ENCODE results near the gene SLC35E4.
A peak's percentile ranks its signal among the peaks of the same experiment; 100 is the strongest.
"Not testable (repeated sequence)": the region's sequence is repeated elsewhere in the genome, so short reads cannot be mapped to it uniquely, and the experiment has no call there.

The SLC35E4 gene

GRCh38 chr22:30635273-30636225 is at the start of gene SLC35E4:
SLC35E4 (plus strand) TSS chr22:30635781; CDS start chr22:30636451, 670 bp downstream.
- Histone ChIP-seq H3K4me1 (ENCODE audit: control insufficient read depth, insufficient read depth, low read length) (peaks cover 15% of the 10 kb centered on the region), H3K36me3 (ENCODE audit: control insufficient read depth, insufficient read depth, low read length) (no peaks in the 10 kb centered on the region), H3K4me3 (ENCODE audit: low read length) (peak within 1 kb of the TSS; percentile 88), H3K27ac (ENCODE audit: low read depth, low read length) (peak within 1 kb of the TSS; percentile 91), H3K27me3 (ENCODE audit: control insufficient read depth, insufficient read depth, low read length) (no peaks in the 10 kb centered on the region), H3K9ac (ENCODE audit: low read length) (peak within 1 kb of the TSS; percentile 83)

- no peaks in the 10 kb centered on the region for H3K27me3 ChIP-seq (ENCODE audit: control insufficient read depth, insufficient read depth, low read length)
- H3K27ac ChIP-seq (ENCODE audit: low read depth, low read length): no peak overlapping the region
- H3K9ac ChIP-seq (ENCODE audit: low read length): no peak overlapping the region
- H3K36me3 ChIP-seq (ENCODE audit: control insufficient read depth, insufficient read depth, low read length): peaks cover 67% of the 10 kb centered on the region
- peaks cover 8% of the 10 kb centered on the region for H3K4me1 ChIP-seq (ENCODE audit: control insufficient read depth, insufficient read depth, low read length)
- H3K4me3 ChIP-seq (ENCODE audit: low read length): no peak overlapping the region
Measured at GRCh38 chr22:30586414-30586813, 49.2 kb upstream of the SLC35E4 start.

GRCh38 chr22:30591191-30591587 is 44.4 kb upstream of the SLC35E4 start:
- peaks cover 30% of the 10 kb centered on the region for H3K36me3 ChIP-seq (ENCODE audit: control insufficient read depth, insufficient read depth, low read length)
- peak overlapping the region; percentile 86 for H3K4me3 ChIP-seq (ENCODE audit: low read length)
- peak overlapping the region; percentile 74 for H3K9ac ChIP-seq (ENCODE audit: low read length)
- no peaks in the 10 kb centered on the region for H3K27me3 ChIP-seq (ENCODE audit: control insufficient read depth, insufficient read depth, low read length)
- H3K4me1 ChIP-seq (ENCODE audit: control insufficient read depth, insufficient read depth, low read length): peaks cover 8% of the 10 kb centered on the region
- H3K27ac ChIP-seq (ENCODE audit: low read depth, low read length): no peak overlapping the region

- H3K4me1 ChIP-seq (ENCODE audit: control insufficient read depth, insufficient read depth, low read length): peaks cover 8% of the 10 kb centered on the region
Measured at GRCh38 chr22:30591588-30592359, 43.8 kb upstream of the SLC35E4 start, which contains the start of gene PES1. PES1 (minus strand) TSS chr22:30591910; CDS start chr22:30591833, 77 bp downstream.

GRCh38 chr22:30592360-30592713 is 43.2 kb upstream of the SLC35E4 start:
- Histone ChIP-seq H3K36me3 (ENCODE audit: control insufficient read depth, insufficient read depth, low read length) (peaks cover 18% of the 10 kb centered on the region), H3K27ac (ENCODE audit: low read depth, low read length) (peak overlapping the region; percentile 84), H3K4me3 (ENCODE audit: low read length) (peak overlapping the region; percentile 86)
- H3K27me3 ChIP-seq (ENCODE audit: control insufficient read depth, insufficient read depth, low read length); H3K9ac ChIP-seq (ENCODE audit: low read length); H3K4me1 ChIP-seq (ENCODE audit: control insufficient read depth, insufficient read depth, low read length): not testable (repeated sequence)

More at GRCh38 chr22:30591588-30592359, 43.8 kb upstream of the SLC35E4 start, which contains the start of gene PES1:
- peaks cover 24% of the 10 kb centered on the region for H3K36me3 ChIP-seq (ENCODE audit: control insufficient read depth, insufficient read depth, low read length)
- peak within 1 kb of the TSS; percentile 74 for H3K9ac ChIP-seq (ENCODE audit: low read length)
- H3K4me3 ChIP-seq (ENCODE audit: low read length): peak within 1 kb of the TSS; percentile 86
- no peaks in the 10 kb centered on the region for H3K27me3 ChIP-seq (ENCODE audit: control insufficient read depth, insufficient read depth, low read length)
- H3K27ac ChIP-seq (ENCODE audit: low read depth, low read length): peak within 1 kb of the TSS; percentile 84

GRCh38 chr22:30596199-30596598 is 39.4 kb upstream of the SLC35E4 start:
- H3K9ac ChIP-seq (ENCODE audit: low read length): no peak overlapping the region
- no peak overlapping the region for H3K4me3 ChIP-seq (ENCODE audit: low read length)
- no peaks in the 10 kb centered on the region for H3K36me3 ChIP-seq (ENCODE audit: control insufficient read depth, insufficient read depth, low read length)
- peaks cover under 1% of the 10 kb centered on the region for H3K4me1 ChIP-seq (ENCODE audit: control insufficient read depth, insufficient read depth, low read length)
- no peak overlapping the region for H3K27ac ChIP-seq (ENCODE audit: low read depth, low read length)
- H3K27me3 ChIP-seq (ENCODE audit: control insufficient read depth, insufficient read depth, low read length): no peaks in the 10 kb centered on the region

- H3K36me3 ChIP-seq (ENCODE audit: control insufficient read depth, insufficient read depth, low read length): no peaks in the 10 kb centered on the region
- H3K4me3 ChIP-seq (ENCODE audit: low read length): no peak overlapping the region
- no peaks in the 10 kb centered on the region for H3K27me3 ChIP-seq (ENCODE audit: control insufficient read depth, insufficient read depth, low read length)
- H3K9ac ChIP-seq (ENCODE audit: low read length): no peak overlapping the region
- no peaks in the 10 kb centered on the region for H3K4me1 ChIP-seq (ENCODE audit: control insufficient read depth, insufficient read depth, low read length)
- no peak overlapping the region for H3K27ac ChIP-seq (ENCODE audit: low read depth, low read length)
Measured at GRCh38 chr22:30596886-30597285, 38.7 kb upstream of the SLC35E4 start.

- H3K4me3 ChIP-seq (ENCODE audit: low read length): no peak overlapping the region
- H3K9ac ChIP-seq (ENCODE audit: low read length): no peak overlapping the region
- no peaks in the 10 kb centered on the region for H3K4me1 ChIP-seq (ENCODE audit: control insufficient read depth, insufficient read depth, low read length)
- H3K27me3 ChIP-seq (ENCODE audit: control insufficient read depth, insufficient read depth, low read length): no peaks in the 10 kb centered on the region
- no peaks in the 10 kb centered on the region for H3K36me3 ChIP-seq (ENCODE audit: control insufficient read depth, insufficient read depth, low read length)
- no peak overlapping the region for H3K27ac ChIP-seq (ENCODE audit: low read depth, low read length)
Measured at GRCh38 chr22:30598986-30599385, 36.6 kb upstream of the SLC35E4 start.

GRCh38 chr22:30600921-30601320 is 34.7 kb upstream of the SLC35E4 start:
- H3K27me3 ChIP-seq (ENCODE audit: control insufficient read depth, insufficient read depth, low read length): no peaks in the 10 kb centered on the region
- H3K4me3 ChIP-seq (ENCODE audit: low read length): no peak overlapping the region
- peaks cover 2% of the 10 kb centered on the region for H3K4me1 ChIP-seq (ENCODE audit: control insufficient read depth, insufficient read depth, low read length)
- no peak overlapping the region for H3K9ac ChIP-seq (ENCODE audit: low read length)
- no peaks in the 10 kb centered on the region for H3K36me3 ChIP-seq (ENCODE audit: control insufficient read depth, insufficient read depth, low read length)
- H3K27ac ChIP-seq (ENCODE audit: low read depth, low read length): no peak overlapping the region

- peaks cover 2% of the 10 kb centered on the region for H3K4me1 ChIP-seq (ENCODE audit: control insufficient read depth, insufficient read depth, low read length)
- no peaks in the 10 kb centered on the region for H3K36me3 ChIP-seq (ENCODE audit: control insufficient read depth, insufficient read depth, low read length)
- no peak overlapping the region for H3K4me3 ChIP-seq (ENCODE audit: low read length)
- no peak overlapping the region for H3K9ac ChIP-seq (ENCODE audit: low read length)
- H3K27ac ChIP-seq (ENCODE audit: low read depth, low read length): no peak overlapping the region
- no peaks in the 10 kb centered on the region for H3K27me3 ChIP-seq (ENCODE audit: control insufficient read depth, insufficient read depth, low read length)
Measured at GRCh38 chr22:30601464-30601863, 34.1 kb upstream of the SLC35E4 start.

GRCh38 chr22:30602049-30602448 is 33.5 kb upstream of the SLC35E4 start:
- Histone ChIP-seq H3K9ac (ENCODE audit: low read length) (no peak overlapping the region), H3K27ac (ENCODE audit: low read depth, low read length) (no peak overlapping the region), H3K27me3 (ENCODE audit: control insufficient read depth, insufficient read depth, low read length) (no peaks in the 10 kb centered on the region), H3K4me3 (ENCODE audit: low read length) (no peak overlapping the region), H3K36me3 (ENCODE audit: control insufficient read depth, insufficient read depth, low read length) (no peaks in the 10 kb centered on the region), H3K4me1 (ENCODE audit: control insufficient read depth, insufficient read depth, low read length) (peaks cover 2% of the 10 kb centered on the region)

GRCh38 chr22:30603801-30604200 is 31.8 kb upstream of the SLC35E4 start:
- Histone ChIP-seq H3K36me3 (ENCODE audit: control insufficient read depth, insufficient read depth, low read length) (no peaks in the 10 kb centered on the region), H3K4me1 (ENCODE audit: control insufficient read depth, insufficient read depth, low read length) (peaks cover 14% of the 10 kb centered on the region), H3K27ac (ENCODE audit: low read depth, low read length) (no peak overlapping the region), H3K27me3 (ENCODE audit: control insufficient read depth, insufficient read depth, low read length) (no peaks in the 10 kb centered on the region), H3K9ac (ENCODE audit: low read length) (no peak overlapping the region), H3K4me3 (ENCODE audit: low read length) (no peak overlapping the region)
